OCI-LY3 (cell line): ENCODE data around the gene TBPL2.

Experiments
- CTCF ChIP-seq: fragments of 200-600, 300-600 bp; sonication (generic); IDR thresholded peaks from 2 replicates; pipeline ENCODE4 v1.5.1; 2014; ENCODE audit warnings: antibody characterized with exemption, low read length, low read depth
- EZH2phosphoT487 ChIP-seq: fragments of 200-600 bp; shearing (Covaris generic); IDR thresholded peaks from 2 replicates; pipeline ENCODE4 v1.6.1; 2018; ENCODE audit warnings: antibody characterized with exemption, mixed run types, low read depth

- TF ChIP-seq CTCF (no peak), EZH2phosphoT487 (no peak)
These were observed 11.5 kb upstream of the TBPL2 start for GRCh38 chr14:55451950-55452349.
